ENCODE results near the gene TMEFF2. TPM values are rescaled to one million over a fixed set of nuclear protein-coding genes. Genes with fewer than 3 reads are reported as not detected.
"Not testable (repeated sequence)": the region's sequence is repeated elsewhere in the genome, so short reads cannot be mapped to it uniquely, and the experiment has no call there.

The TMEFF2 gene
- polyA plus RNA-seq, 1 of the 3 experiments (the other 2 are of a cell fraction): 5.4 TPM

DNA sequence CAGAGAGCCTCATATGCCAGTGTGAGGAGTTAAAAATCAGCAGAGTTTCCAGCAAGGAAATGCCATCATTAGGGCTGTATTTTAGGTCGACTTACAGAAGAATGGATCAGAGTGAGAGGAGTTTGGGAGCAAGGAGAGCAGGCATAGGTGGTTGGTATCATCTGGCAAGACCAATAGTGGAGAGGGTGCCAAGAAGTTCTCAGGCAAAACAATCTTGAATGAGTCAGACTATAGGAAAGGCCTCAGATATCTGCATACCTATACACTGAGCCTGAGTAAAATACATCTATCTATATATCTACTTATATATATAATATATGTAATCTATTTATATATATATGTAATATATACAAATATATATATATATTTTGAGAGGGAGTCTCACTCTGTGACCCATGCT lies 57.3 kb downstream of the TMEFF2 start:
- ChIA-PET POLR2A (no interaction called here), CTCF (no interaction called here)
- Histone ChIP-seq H3K4me1 (ENCODE audit: control insufficient read depth in 1 of 2, insufficient read depth in 2 of 2, low read depth in 1 of 2, low read length in 1 of 2) (no peaks in the 10 kb centered on the region), H3K9ac (no peak overlapping the region), H3K27ac (ENCODE audit: low read depth in 2 of 2, low read length in 1 of 2) (no peak overlapping the region), H2AFZ (ENCODE audit: low read depth) (no peak overlapping the region), H4K20me1 (ENCODE audit: insufficient read depth) (no peaks in the 10 kb centered on the region), H3K9me2 (no peaks in the 10 kb centered on the region), H3K36me3 (replicated peaks in 1 of 2; ENCODE audit: control insufficient read depth in 1 of 2, insufficient read depth in 2 of 2, low read length in 1 of 2) (no peaks in the 10 kb centered on the region), H3F3A (replicated peaks; ENCODE audit: insufficient read depth) (no peaks in the 10 kb centered on the region), H3K79me2 (ENCODE audit: insufficient read depth) (no peaks in the 10 kb centered on the region), H3K9me3 (no peaks in the 10 kb centered on the region), H3K4me2 (no peak overlapping the region), H3K27me3 (ENCODE audit: insufficient read depth) (no peaks in the 10 kb centered on the region), H3K4me3 (ENCODE audit: low read depth in 2 of 2, low read length in 1 of 2) (no peak overlapping the region)
- TF ChIP-seq FOSL2 (IDR thresholded peaks at IDR 0.05; ENCODE audit: borderline replicate concordance, low read depth): no peak
- TF ChIP-seq ZBTB33 (IDR thresholded peaks at IDR 0.05; ENCODE audit: borderline replicate concordance, low read depth): no peak
- TF ChIP-seq POLR2AphosphoS5 (IDR thresholded peaks at IDR 0.05; ENCODE audit: low read depth, low read length): no peak
- no peak for TF ChIP-seq EP300 (IDR thresholded peaks at IDR 0.05; ENCODE audit: borderline replicate concordance in 1 of 2, low read depth in 1 of 2, low read length in 1 of 2)
- TF ChIP-seq NRF1 (IDR thresholded peaks at IDR 0.05; ENCODE audit: low read depth, low read length): no peak
- no peak for TF ChIP-seq RCOR1 (IDR thresholded peaks at IDR 0.05; ENCODE audit: low read length)
- TF ChIP-seq TCF12 (IDR thresholded peaks at IDR 0.05): no peak
- no peak for TF ChIP-seq USF2 (IDR thresholded peaks at IDR 0.05; ENCODE audit: borderline replicate concordance, low read depth, low read length)
- TF ChIP-seq MEF2A (IDR thresholded peaks at IDR 0.05; ENCODE audit: borderline replicate concordance, low read depth): no peak
- TF ChIP-seq FOXJ3 (CRISPR knock-in tag; IDR thresholded peaks at IDR 0.05): no peak
- TF ChIP-seq FOXM1 (IDR thresholded peaks at IDR 0.05; ENCODE audit: low read depth): no peak
- TF ChIP-seq, protein P1, sequence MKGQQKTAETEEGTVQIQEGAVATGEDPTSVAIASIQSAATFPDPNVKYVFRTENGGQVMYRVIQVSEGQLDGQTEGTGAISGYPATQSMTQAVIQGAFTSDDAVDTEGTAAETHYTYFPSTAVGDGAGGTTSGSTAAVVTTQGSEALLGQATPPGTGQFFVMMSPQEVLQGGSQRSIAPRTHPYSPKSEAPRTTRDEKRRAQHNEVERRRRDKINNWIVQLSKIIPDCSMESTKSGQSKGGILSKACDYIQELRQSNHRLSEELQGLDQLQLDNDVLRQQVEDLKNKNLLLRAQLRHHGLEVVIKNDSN (IDR thresholded peaks at IDR 0.05; ENCODE audit: borderline replicate concordance, low read depth): no peak
- no peak for TF ChIP-seq PBX3 (IDR thresholded peaks at IDR 0.05)
- no peak for TF ChIP-seq TAF1 (IDR thresholded peaks at IDR 0.05; ENCODE audit: borderline replicate concordance, low read depth, low read length)
- TF ChIP-seq, protein P2, sequence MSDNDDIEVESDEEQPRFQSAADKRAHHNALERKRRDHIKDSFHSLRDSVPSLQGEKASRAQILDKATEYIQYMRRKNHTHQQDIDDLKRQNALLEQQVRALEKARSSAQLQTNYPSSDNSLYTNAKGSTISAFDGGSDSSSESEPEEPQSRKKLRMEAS (IDR thresholded peaks at IDR 0.05; ENCODE audit: low read depth): no peak
- no peak for TF ChIP-seq JUND (IDR thresholded peaks at IDR 0.05)
- 36% methylated on average over 1 of the region's 1 CpG for WGBS (ENCODE audit: low lambda C conversion rate)
- no peak for DNase-seq

DNA sequence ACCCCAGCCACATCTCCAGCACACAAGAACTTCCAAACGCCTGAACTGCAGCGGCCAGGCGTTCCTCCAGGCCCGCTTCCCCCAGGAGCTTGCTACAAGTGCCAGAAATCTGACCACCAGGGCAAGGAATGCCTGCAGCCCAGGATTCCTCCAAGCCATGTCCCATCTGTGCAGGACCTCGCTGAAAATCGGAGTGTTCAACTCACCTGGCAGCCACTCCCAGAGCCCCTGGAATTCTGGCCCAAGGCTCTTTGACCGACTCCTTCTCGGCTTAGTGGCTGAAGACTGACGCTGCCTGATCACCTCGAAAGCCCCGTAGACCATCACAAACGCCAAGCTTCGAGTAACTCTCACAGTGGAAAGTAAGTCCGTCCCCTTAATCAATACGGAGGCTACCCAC lies 62.1 kb downstream of the TMEFF2 start:
- H2AFZ ChIP-seq (ENCODE audit: low read depth); H3F3A ChIP-seq (replicated peaks; ENCODE audit: insufficient read depth); H3K36me3 ChIP-seq (replicated peaks in 1 of 2; ENCODE audit: control insufficient read depth in 1 of 2, insufficient read depth in 2 of 2, low read length in 1 of 2); CTCF ChIA-PET; POLR2A ChIA-PET; H3K9me3 ChIP-seq; H3K79me2 ChIP-seq (ENCODE audit: insufficient read depth); H3K27ac ChIP-seq (ENCODE audit: low read depth in 2 of 2, low read length in 1 of 2); H3K4me2 ChIP-seq; H3K27me3 ChIP-seq (ENCODE audit: insufficient read depth); DNase-seq; H4K20me1 ChIP-seq (ENCODE audit: insufficient read depth); H3K4me3 ChIP-seq (ENCODE audit: low read depth in 2 of 2, low read length in 1 of 2); H3K9ac ChIP-seq; H3K4me1 ChIP-seq (ENCODE audit: control insufficient read depth in 1 of 2, insufficient read depth in 2 of 2, low read depth in 1 of 2, low read length in 1 of 2); H3K9me2 ChIP-seq: not testable (repeated sequence)
- 88% methylated on average over 14 of the region's 15 CpGs for WGBS (ENCODE audit: low lambda C conversion rate)

DNA sequence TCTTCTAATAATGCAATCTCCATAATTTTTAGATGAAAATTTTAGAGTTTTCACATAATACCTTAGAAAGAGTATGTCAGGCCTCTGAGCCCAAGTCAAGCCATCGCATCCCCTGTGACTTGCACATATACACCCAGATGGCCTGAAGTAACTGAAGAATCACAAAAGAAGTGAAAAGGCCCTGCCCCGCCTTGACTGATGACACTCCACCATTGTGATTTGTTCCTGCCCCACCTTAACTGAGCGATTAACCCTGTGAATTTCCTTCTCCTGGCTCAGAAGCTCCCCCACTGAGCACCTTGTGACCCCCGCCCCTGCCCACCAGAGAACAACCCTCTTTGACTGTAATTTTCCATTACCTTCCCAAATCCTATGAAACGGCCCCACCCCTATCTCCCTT lies 64.4 kb downstream of the TMEFF2 start:
- POLR2A ChIA-PET; H4K20me1 ChIP-seq (ENCODE audit: insufficient read depth); CTCF ChIA-PET; H2AFZ ChIP-seq (ENCODE audit: low read depth); H3F3A ChIP-seq (replicated peaks; ENCODE audit: insufficient read depth); H3K4me2 ChIP-seq; H3K4me3 ChIP-seq (ENCODE audit: low read depth in 2 of 2, low read length in 1 of 2); H3K9me2 ChIP-seq; H3K9ac ChIP-seq; H3K79me2 ChIP-seq (ENCODE audit: insufficient read depth); H3K27me3 ChIP-seq (ENCODE audit: insufficient read depth); H3K9me3 ChIP-seq; H3K4me1 ChIP-seq (ENCODE audit: control insufficient read depth in 1 of 2, insufficient read depth in 2 of 2, low read depth in 1 of 2, low read length in 1 of 2); H3K36me3 ChIP-seq (replicated peaks in 1 of 2; ENCODE audit: control insufficient read depth in 1 of 2, insufficient read depth in 2 of 2, low read length in 1 of 2); DNase-seq; H3K27ac ChIP-seq (ENCODE audit: low read depth in 2 of 2, low read length in 1 of 2): not testable (repeated sequence)
- 78% methylated on average over 5 of the region's 5 CpGs for WGBS (ENCODE audit: low lambda C conversion rate)
